ENCODE results near the gene SPATA31D1.

Gene SPATA31D1

GRCh38 chr9:82038897-82039296, 50.3 kb downstream of the SPATA31D1 start:
- no peaks in the 10 kb centered on the region for H3K4me1 ChIP-seq (ENCODE audit: control insufficient read depth in 1 of 2, insufficient read depth in 1 of 2, low read depth in 1 of 2, low read length in 1 of 2)
- no peaks in the 10 kb centered on the region for H3K36me3 ChIP-seq
- H3K27me3 ChIP-seq: no peaks in the 10 kb centered on the region
- no peak for TF ChIP-seq CTCF (IDR thresholded peaks at IDR 0.05)
- no peak overlapping the region for H3K27ac ChIP-seq
- H3K9me3 ChIP-seq: no peaks in the 10 kb centered on the region
- no peak overlapping the region for H3K4me3 ChIP-seq (ENCODE audit: low read depth in 1 of 2, low read length in 1 of 2)

Data from neutrophil (primary cell).